HK-2 (cell line): Measurements from ENCODE around the gene ITSN2.
A peak's percentile ranks its signal among the peaks of the same experiment; 100 is the strongest.

Source experiments
- DNase-seq: peaks from one replicate; pipeline ENCODE4 v3.0.0-alpha.2; 2018; ENCODE audit not compliant: unreplicated experiment

Gene ITSN2

GRCh38 chr2:24269265-24269664 lies 91.1 kb downstream of the ITSN2 start:
- peak; percentile 8 for DNase-seq

GRCh38 chr2:24265212-24265611 lies 95.1 kb downstream of the ITSN2 start:
- no peak for DNase-seq

GRCh38 chr2:24262421-24262970 lies 97.8 kb downstream of the ITSN2 start:
- DNase-seq = no peak

- no peak for DNase-seq
Observed at GRCh38 chr2:24261441-24261840, 98.9 kb downstream of the ITSN2 start.

GRCh38 chr2:24259316-24259715 lies 101.0 kb downstream of the ITSN2 start:
- DNase-seq = no peak

GRCh38 chr2:24258718-24259117 lies 101.6 kb downstream of the ITSN2 start:
- DNase-seq = no peak

- no peak for DNase-seq
Observed at GRCh38 chr2:24253303-24253919, 106.9 kb downstream of the ITSN2 start.

- no peak for DNase-seq
Observed at GRCh38 chr2:24247592-24247991, 112.7 kb downstream of the ITSN2 start.

- no peak for DNase-seq
Observed at GRCh38 chr2:24247164-24247563, 113.2 kb downstream of the ITSN2 start.

- DNase-seq = no peak
Observed at GRCh38 chr2:24245986-24246776, 114.2 kb downstream of the ITSN2 start.

GRCh38 chr2:24241528-24241927 lies 118.8 kb downstream of the ITSN2 start:
- DNase-seq = no peak

- no peak for DNase-seq
Observed at GRCh38 chr2:24239553-24239952, 120.8 kb downstream of the ITSN2 start.

- DNase-seq = no peak
Observed at GRCh38 chr2:24238158-24238557, 122.2 kb downstream of the ITSN2 start.

- DNase-seq = no peak
Observed at GRCh38 chr2:24237313-24237712, 123.0 kb downstream of the ITSN2 start.

- DNase-seq = no peak
Observed at GRCh38 chr2:24233321-24233720, 127.0 kb downstream of the ITSN2 start.

GRCh38 chr2:24231461-24231881 lies 128.9 kb downstream of the ITSN2 start:
- DNase-seq = no peak

- no peak for DNase-seq
Observed at GRCh38 chr2:24228470-24228869, 131.9 kb downstream of the ITSN2 start.

- DNase-seq = no peak
Observed at GRCh38 chr2:24225499-24226242, 134.7 kb downstream of the ITSN2 start.

GRCh38 chr2:24222946-24223345 lies 137.4 kb downstream of the ITSN2 start:
- DNase-seq = no peak

- DNase-seq = no peak
Observed at GRCh38 chr2:24221343-24222050, 138.8 kb downstream of the ITSN2 start.

GRCh38 chr2:24220554-24221291 lies 139.6 kb downstream of the ITSN2 start:
- DNase-seq = no peak
